GM12872 (cell line): ENCODE data around the gene TRIM59.

Source experiments
- TF ChIP-seq, protein P1 (sequence below): IDR thresholded peaks from 3 replicates; pipeline ENCODE4 v1.5.1; 2011; ENCODE audit warnings: low read depth, mild to moderate bottlenecking, low read length, moderate library complexity; ENCODE audit not compliant: insufficient read depth

Gene TRIM59

DNA sequence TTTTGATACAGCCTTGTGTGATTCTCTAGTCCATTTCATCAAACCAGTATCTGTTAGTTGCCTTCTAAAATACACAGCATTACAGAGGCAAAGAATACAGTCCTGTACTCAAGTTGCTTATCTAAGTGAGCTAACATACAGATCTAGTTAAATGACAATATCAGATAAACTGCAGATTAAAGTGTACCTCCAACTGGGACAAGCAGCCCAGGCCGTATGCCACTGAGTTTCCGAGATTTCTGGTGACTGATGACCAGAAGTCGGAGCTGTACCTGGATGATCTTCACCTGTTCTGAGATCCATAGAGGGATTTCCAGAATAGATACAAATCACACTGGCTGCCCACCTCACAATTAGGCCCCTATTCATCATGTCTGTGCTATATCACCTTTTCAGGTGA, 6.3 kb upstream of the TRIM59 start:
- TF ChIP-seq, protein P1, sequence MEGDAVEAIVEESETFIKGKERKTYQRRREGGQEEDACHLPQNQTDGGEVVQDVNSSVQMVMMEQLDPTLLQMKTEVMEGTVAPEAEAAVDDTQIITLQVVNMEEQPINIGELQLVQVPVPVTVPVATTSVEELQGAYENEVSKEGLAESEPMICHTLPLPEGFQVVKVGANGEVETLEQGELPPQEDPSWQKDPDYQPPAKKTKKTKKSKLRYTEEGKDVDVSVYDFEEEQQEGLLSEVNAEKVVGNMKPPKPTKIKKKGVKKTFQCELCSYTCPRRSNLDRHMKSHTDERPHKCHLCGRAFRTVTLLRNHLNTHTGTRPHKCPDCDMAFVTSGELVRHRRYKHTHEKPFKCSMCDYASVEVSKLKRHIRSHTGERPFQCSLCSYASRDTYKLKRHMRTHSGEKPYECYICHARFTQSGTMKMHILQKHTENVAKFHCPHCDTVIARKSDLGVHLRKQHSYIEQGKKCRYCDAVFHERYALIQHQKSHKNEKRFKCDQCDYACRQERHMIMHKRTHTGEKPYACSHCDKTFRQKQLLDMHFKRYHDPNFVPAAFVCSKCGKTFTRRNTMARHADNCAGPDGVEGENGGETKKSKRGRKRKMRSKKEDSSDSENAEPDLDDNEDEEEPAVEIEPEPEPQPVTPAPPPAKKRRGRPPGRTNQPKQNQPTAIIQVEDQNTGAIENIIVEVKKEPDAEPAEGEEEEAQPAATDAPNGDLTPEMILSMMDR: no peak

DNA sequence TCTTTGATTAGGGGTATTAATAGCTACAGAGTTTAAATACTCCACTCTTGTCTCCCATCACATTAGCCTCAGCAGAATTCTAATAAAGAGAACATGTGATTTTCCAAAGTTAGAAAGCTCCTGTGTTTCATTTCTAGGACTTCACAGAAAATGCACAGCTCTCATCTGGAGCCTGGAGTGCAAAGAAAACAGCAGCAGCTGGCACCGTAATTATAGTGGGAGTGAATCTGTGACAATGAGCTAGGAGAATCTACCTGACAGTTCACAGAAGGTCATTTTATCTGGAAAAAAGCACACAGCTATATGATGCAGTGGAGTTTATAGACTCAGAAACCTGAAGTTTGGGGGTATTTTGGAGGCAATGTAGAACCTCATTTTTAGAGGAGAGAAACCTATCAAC, 5.4 kb upstream of the TRIM59 start:
- TF ChIP-seq, protein P1: no peak

DNA sequence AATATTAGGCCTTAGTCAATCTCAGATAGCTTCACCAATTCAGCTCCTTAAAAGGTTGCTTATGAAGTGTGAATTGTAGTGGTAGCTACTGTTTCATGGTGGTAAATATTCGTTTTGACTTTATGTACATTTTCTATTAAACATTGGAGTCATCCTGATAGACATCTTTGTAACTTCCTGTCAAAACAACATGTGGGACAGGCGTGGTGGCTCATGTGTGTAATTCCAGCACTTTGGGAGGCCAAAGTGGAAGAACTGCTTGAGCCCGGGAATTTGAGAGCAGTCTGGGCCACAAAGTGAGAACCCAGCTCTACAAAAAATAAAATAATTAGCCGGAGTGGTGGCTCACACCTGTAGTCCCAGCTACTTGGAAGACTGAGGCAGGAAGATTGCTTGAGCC, 2.0 kb upstream of the TRIM59 start:
- TF ChIP-seq, protein P1: no peak

DNA sequence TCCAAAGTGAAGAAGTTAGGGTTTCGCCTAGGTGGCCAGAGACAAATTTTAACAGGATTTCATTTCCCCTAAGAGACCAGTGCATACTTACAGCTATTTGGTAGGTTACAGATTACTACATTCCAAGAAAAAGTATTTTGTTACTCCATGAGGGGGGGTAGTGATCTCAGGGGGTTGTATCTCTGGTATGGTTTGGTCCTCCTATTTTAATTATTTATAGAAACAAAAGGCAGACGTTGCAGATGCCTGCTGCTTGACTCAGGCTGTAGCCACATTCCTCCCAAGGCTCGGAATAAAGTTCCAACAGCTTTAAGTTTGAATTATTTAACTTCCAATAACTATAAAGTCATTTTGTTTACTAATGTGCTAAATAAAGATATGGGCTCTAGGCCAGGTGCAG, 1.3 kb upstream of the TRIM59 start:
- TF ChIP-seq, protein P1: no peak

DNA sequence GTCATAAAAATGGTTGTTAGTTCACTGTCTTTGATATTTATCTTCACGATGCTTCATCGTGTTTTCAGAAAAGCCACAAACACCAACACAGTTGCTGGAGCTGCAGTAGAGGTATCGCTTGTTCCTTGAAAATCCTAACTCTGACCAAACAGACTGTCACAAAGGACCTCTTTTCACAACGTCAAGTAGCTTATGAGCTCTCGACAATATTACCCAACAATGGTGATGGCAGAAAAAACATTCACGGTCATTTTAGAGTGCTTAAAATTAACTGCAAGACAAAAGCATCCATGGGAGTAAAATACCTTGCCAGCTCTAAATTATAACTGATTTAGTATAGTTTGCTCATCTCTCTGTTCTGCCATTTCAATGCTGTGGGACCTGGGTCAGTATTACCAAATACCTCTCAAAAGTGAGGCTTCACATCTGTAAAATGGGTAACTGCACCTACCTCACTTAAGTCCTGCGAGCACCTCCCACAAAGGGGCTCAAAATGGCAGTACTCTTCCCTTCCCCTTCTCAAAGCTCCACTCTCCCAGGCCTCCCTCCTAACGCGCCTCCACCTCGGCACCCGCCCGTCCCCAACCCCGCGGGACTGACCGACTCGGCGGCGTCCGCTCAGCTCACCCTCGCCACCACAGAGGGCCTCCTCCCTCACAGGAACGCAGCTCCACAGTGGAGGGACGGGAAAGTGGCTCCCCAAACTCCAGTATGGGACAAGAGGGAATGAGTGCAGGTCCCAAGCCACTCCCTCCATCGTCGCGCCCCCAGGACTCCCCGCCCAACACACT, 546 bp downstream of the TRIM59 start:
- TF ChIP-seq, protein P1: no peak

DNA sequence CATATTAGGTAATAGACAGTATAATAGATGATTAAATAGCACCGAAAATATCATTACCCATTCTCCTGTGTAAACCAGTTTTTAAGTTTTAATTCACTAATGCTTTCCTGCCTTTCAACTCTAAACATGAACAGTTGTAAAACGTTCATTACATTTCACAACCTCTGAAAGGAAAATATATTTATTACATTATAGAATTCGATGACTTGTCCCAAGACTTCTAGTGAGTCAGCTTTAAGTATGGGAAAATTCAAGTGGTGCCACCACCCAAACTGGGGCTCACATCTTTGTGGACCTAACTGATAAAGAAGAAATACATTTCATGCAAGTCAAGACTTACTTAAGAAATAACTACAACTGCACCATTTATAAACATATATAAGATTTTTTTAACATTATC, 2.0 kb downstream of the TRIM59 start:
- TF ChIP-seq, protein P1: no peak

DNA sequence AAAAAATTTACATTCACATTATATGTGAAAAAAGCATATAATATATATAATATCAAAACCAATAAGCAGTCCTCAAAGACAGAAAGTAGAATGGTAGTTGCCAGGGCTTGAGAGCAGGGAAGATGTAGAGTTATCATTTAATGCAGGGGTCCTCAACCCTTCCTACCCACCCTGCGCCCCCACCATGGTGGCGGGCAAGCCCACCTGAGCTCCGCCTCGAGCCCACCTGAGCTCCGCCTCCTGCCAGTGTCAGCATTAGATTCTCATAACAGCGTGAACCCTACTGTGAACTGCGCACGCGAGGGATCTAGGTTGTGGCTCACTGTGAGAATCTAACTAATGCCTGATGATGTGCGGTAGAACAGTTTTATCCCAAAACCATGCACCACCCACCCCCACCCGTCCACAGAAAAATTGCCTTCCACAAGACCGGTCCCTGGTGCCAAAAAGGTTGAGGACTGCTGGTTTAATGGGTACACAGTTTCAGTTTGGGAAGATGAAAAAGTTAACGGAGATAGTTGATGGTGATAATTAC, 3.0 kb downstream of the TRIM59 start:
- TF ChIP-seq, protein P1: no peak
